Uterus (tissue), 2 donors: Measurements from ENCODE around the gene ZBTB46.

Experiments used
- CTCF ChIP-seq, 4 experiments: fragments of 200-600 bp in 2 of 4; fragments of 450-650 bp in 2 of 4; sonication (generic) in 2 of 4; IDR thresholded peaks; one replicate each; pipeline ENCODE4 v1.5.1; 2016 to 2019; ENCODE audit warnings: antibody characterized with exemption in 4 of 4, mild to moderate bottlenecking in 2 of 4, moderate library complexity in 1 of 4
- POLR2A ChIP-seq, 2 donors: fragments of 450-650 bp; IDR thresholded peaks; one replicate each; pipeline ENCODE4 v1.6.1; 2016; ENCODE audit warnings: antibody characterized with exemption in 2 of 2, mild to moderate bottlenecking in 1 of 2, moderate library complexity in 1 of 2

- no peak for TF ChIP-seq CTCF (IDR thresholded peaks at IDR 0.05)
- no peak for TF ChIP-seq POLR2A (IDR thresholded peaks at IDR 0.05)
Measured at GRCh38 chr20:63811491-63811875, 19.6 kb downstream of the ZBTB46 start.
